ENCODE measurements around the gene F11R. TPM values are rescaled to one million over a fixed set of nuclear protein-coding genes. Genes with fewer than 3 reads are reported as not detected.
"Not testable (repeated sequence)": the region's sequence is repeated elsewhere in the genome, so short reads cannot be mapped to it uniquely, and the experiment has no call there.

F11R gene
- polyA plus RNA-seq, 12 donors = 11.5 to 40.4 (median 16.3) TPM; not detected in 1

DNA sequence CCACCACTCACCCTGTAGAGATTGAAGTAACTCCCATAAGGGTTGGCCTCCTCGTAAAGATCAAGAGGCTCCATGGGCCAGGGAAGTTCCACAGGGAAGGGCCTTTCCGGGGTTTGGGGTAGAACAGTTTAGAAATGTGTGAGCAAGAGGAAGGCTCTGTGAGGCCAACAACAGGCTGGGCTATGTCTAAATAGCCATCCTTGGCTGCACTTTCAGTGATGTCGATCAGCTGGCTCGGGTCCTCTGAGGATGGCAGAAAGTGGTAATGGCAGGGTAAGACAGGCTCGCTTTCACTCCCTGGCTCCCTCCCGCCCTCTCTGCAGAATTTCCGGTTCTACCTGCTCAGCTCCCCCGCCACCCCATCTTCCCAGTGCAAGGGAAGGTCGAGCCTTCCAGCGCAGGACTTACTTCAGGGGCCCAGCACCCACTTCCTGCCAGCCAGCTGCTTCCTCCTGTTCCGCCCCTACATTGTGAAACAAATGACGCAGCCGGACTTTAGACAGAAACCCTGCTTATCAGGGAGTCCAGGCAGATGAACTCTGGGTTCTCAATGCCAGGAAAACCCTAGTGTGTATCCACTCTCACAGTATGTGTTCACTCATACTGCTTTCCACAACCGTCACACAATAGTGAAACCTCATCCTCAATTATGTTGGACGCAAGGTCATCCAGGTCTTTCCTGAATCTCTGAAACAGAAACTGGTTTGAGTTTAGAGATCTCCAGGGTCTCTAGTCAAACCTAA is 7.3 kb downstream of the F11R start:
- DNase-seq = peak; percentile 46

GRCh38 chr1:161013131-161013487 is 7.8 kb downstream of the F11R start:
- no peak for DNase-seq

DNA sequence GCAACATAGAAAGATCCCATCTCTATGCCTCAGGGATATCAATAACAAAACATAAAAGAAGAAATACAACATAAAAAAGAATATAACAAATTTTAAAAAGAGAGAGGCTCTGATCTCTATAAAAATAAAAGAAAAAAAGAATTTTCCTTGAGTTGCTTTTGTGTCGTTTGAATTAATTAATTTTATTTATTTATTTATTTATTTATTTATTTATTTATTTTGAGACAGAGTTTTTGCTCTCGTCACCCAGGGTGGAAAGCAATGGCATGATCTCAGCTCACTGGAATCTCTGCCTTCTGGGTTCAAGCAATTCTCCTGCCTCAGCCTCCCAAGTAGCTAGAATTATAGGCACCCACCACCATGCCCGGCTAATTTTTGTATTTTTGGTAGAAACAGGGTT is 8.5 kb downstream of the F11R start:
- no peak for DNase-seq

DNA sequence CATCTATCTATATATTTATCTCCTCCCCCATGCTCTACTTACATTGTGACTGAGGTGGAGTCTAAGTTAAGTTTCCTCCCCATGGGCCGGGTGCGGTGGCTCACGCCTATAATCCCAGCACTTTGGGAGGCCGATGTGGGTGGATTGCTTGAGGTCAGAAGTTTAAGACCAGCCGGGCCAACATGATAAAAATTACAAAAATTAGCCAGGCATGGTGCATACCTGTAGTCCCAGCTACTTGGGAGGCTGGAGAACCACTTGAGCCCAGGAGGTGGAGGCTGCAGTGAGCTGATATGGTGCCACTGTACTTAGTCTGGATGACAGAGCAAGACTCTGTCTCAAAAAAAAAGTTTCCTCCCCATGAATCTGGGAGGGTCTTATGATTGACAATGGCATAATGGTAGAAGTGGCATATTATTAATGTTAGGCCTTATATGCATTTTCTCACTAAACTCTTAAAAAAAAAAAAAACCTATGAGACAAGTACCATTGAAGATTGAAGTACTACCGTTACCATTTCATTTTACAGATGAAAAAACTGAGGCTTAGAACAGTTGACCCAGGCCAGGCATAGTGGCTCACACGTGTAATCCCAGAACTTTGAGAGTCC is 11.2 kb downstream of the F11R start:
- no peak for DNase-seq

DNA sequence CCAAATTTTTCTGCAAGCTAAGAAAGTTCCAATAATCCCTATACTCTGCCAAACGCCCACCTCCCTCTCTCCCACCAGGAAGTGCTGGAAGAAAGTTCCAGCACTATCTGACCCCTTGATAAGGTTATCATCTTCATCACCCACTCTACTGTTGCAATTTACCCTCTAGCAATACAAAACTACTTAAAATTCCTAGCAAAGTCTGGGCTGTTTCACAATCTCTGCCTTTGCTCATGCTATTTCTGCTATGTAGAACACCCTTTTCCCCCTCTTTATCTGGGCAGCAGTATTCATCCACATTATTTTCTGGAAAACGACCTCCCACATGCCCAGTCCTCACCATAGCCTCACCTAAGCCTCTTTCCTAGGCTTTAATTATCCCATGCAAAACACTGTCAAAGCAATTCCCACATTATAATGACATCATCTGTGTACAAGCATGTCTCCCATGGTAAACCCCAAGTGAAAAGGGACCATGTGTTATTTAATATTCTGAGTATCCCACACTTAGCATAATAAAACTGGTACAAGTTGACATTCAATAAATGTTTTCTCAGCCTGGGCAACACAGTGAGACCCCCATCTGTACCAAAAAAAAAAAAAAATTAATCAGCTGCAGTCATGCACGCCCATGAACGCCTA is 12.0 kb downstream of the F11R start:
- DNase-seq = no peak

GRCh38 chr1:161007369-161007768 is 13.6 kb downstream of the F11R start:
- DNase-seq = no peak

DNA sequence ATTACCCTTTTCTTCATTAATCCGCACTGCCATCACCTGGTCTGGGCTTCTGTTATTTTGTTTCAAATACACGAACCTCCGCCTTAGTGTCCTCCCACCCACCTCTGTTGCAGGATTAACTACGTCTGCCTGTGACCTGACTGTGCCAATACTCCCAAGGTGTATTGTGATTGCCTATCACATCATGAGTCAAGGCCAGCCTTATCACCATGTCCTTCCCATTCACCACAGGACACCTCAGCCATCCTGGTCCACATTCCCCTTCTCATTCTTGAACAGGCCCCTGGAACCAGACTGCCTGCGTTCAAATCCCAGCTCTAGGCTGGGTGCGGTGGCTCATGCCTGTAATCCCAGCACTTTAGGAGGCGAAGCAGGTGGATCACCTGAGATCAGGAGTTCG is 14.4 kb downstream of the F11R start:
- no peak for DNase-seq

DNA sequence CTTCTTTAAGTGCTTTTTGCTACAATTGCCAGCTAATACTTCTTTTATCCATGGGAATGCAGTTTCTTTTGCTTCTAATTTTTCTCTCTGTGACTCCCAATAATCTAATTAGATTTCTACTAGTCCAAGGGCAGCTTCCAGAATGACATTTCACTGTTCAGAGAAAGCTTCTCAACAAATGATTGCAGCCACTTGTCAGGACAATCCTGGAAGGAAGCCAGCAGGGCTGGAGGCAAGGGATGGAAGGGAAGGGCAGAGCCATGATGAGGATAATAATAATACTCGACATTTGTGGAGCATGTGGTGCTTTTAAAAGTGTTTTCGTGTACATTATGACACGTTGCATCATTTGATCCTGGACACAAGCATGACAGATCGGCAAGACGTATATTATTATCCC is 19.4 kb downstream of the F11R start:
- no peak for DNase-seq

DNA sequence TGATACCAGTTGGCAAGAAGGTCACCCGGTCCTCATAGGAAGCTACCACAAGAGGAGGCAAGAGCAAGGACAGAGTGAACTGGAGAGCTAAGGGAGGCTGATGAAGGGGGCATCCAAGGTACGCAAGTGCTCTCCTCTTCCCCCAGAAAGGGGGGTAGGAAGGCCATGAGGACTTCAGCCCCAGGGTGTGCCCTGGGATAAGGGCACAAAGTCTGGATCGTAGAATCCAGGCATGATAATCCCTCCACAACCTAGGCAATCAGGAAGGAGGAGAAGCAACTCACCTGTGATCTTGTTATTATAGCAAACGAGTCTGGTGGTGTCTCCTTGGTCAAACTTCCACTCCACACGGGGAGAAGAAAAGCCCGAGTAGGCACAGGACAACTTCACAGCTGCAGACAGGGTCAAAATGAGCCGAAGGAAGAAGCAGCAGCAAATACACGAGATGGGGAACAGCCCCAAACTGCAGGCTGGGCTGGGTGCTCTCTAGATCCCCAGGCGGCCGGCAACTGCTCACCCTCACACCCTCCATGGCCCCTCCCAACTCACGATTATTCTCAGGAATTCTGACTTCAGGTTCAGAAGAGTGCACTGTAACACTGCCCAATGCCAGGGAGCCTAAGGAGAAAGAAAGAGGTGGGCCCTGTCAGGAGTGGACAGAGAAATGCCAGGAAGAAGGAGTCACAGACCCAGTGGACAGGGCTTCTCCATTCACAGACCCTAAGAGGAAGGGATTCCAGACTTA is 20.0 kb downstream of the F11R start:
- no peak for DNase-seq

GRCh38 chr1:160999376-160999775 is 21.6 kb downstream of the F11R start:
- no peak for DNase-seq

GRCh38 chr1:160997323-160998038 is 23.5 kb downstream of the F11R start:
- no peak for DNase-seq

- DNase-seq = no peak
Observed at GRCh38 chr1:160996178-160996577, 24.8 kb downstream of the F11R start.

- DNase-seq = peak; percentile 41
Observed at GRCh38 chr1:160993544-160994193, 27.3 kb downstream of the F11R start.

DNA sequence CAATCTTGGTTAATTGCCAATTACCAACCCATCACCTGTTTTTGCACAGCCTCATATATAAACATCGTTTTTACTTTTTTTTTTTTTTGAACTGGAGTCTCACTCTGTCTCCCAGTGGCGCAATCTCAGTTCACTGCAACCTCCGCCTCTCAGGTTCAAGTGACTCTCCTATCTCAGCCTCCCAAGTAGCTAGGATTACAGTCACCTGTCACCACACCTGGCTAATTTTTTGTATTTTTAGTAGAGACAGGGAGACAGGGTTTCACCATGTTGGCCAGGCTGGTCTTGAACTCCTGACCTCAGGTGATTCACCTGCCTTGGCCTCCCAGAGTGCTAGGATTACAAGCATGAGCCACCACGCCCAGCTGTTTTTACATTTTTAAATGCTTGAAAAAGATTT is 28.9 kb downstream of the F11R start:
- not testable (repeated sequence) for DNase-seq

DNA sequence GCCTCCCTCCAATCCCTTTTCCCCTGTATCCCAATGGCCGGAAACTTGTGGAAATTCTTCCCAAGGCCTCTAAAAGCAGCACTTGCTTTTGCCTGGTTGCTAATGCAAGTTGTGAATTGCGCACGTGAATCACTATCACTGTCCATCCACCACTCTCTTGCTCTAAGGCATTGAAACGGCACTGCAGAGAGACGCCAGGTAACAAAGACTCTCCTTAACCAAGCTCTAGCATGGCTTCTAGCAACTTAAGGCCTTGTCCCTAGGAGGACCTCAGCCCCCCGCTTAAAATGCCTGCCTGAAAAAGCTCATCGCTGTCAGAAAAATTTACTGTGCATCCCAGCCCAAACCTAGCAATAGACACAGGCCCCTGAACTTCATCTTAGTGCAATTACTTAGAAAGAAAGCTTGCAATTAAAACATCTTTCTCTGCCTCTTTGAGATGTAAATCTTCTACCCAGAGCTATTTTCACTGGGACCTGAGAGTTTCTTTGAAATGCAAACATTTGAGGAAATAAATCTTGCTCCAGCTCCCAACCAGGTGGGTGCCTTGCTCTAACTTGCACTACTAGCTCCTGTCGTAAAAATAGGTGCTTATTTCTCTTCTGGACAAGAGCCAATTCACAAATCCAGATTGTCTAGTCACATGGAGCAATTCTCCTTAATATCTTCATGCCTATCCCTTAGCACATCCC is 33.4 kb downstream of the F11R start:
- DNase-seq = no peak

DNA sequence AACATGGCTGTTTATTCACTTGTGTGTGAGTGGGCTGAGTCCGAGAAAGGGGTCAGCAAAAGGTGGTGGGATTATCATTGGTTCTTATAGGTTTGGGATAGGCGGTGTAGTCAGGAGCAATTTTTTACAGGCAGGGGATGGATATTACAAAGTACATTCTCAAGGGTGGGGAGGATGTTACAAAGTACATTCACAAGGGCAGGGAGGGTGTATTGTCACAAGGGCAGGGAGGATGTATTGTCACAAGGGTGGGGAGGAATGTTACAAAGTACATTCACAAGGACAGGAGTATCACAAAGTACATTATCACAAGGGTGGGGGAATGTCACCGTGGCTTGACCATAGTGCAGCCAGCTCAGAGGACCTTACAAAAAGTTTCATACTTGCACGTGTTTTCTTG is 35.2 kb downstream of the F11R start:
- no peak for DNase-seq

DNA sequence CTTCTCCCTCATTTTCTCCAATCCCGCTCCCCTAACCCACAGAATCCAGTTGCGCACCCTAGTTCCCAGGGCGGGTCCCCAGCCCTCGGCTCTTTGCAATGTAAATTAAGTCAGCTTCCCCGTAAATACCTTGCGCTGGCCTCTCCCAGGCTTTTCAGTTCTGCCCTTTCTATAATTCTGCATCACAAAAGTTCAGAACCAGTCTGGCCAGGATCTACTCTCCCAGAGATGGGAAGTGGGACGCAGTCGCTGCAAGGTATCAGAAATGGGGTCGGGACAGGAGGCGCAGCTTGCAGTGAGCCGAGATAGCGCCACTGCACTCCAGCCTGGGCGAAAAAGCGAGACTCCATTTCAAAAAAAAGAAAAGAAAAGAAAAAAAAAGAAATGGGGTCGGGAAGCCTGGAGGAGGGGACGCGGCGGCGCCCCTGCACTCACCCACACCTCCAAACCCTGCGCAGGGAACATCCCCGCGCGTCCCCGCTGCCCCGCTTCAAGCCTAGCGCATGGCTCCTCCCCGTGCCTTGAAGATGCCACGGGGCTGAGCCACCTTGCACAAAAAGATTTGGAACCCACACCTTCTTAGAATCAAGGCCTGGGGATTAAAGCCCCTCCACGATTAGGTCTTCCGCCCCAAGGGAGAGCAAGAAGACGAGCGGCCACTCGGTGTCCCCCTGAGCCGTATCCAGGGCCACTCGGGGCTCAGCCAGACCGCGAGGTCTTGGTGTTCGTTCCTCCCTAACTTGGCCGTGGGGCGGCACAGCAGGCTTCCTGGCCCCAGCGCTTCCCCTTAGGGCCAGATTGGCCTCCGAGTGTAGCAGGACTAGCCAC is 39.2 kb downstream of the F11R start:
- DNase-seq = no peak

- no peak for DNase-seq
Observed at GRCh38 chr1:160979286-160979685, 41.7 kb downstream of the F11R start.

DNA sequence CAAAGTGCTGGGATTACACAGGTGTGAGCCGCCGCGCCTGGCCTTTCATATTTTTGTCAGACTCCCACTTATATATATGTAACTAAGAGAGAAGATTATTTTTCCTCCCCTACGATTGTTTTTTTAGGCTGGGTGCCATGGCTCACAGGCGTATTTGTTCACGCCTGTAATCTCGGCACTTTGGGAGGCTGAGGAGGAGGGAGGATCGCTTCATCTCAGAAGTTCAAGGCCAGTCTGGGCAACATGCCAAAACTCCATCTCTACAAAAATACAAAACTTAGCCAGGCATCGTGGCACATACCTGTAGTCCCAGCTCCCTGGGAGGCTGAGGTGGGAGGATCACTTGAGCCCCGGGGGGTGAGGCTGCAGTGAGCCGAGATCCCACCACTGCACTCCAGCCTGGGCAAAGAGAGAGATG is 42.4 kb downstream of the F11R start:
- DNase-seq = no peak

DNA sequence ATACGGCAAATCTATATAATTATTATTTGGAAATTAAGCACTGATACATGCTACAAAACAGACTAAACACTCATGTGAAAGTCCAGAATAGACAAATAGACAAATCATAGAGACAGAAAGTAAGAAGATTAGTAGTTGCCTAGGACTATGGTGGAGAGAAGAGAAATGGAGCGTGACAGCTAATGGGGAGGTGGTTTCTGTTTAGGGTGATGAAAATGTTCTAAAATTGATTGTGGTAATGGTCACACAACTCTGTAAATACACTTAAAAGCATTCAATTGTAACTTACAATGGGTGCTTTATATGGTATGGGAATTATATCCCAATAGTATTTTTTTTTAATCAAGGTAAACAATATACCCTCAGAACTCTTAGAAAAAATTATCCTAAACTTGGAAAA is 45.9 kb downstream of the F11R start:
- DNase-seq = no peak

Data from muscle of arm (tissue), 12 donors.